PFSK-1 (cell line): ENCODE measurements around the gene SPATA3. TPM values are rescaled to one million over a fixed set of nuclear protein-coding genes. Genes with fewer than 3 reads are reported as not detected.

Experiments
- FOXP2 ChIP-seq: optimal IDR thresholded peaks from 2 replicates; pipeline ENCODE3; 2011; ENCODE audit warnings: borderline replicate concordance, control low read depth, inconsistent platforms; ENCODE audit not compliant: insufficient read depth; ENCODE audit errors: extremely low read length, extremely low read depth
- POLR2AphosphoS5 ChIP-seq: IDR thresholded peaks from 2 replicates; pipeline ENCODE4 v1.6.1; 2012; ENCODE audit warnings: low read depth, mild to moderate bottlenecking, control low read depth, low read length, moderate library complexity
- SIN3A ChIP-seq: IDR thresholded peaks from 2 replicates; pipeline ENCODE4 v1.6.1; 2012; ENCODE audit warnings: mild to moderate bottlenecking, low read length, moderate library complexity, borderline replicate concordance; ENCODE audit not compliant: insufficient read depth
- TAF1 ChIP-seq: IDR thresholded peaks from 2 replicates; pipeline ENCODE4 v1.6.1; 2012; ENCODE audit warnings: low read length, control low read depth, borderline replicate concordance; ENCODE audit not compliant: insufficient read depth
- polyA plus RNA-seq: library from polyadenylated mRNA; unstranded; fragments of >200 nt; gene quantifications from one replicate; pipeline ENCODE4 v1.2.1, GENCODE V29; 2012; ENCODE audit warnings: low read depth, missing spikeins; ENCODE audit not compliant: insufficient read length
- TF ChIP-seq, protein P1 (sequence below), 2 experiments: IDR thresholded peaks; 2 replicates each; pipeline versions ENCODE4 v1.6.1 to v1.8.0; 2011 to 2012; ENCODE audit warnings: low read depth in 2 of 2, low read length in 2 of 2, control low read depth in 1 of 2, inconsistent platforms in 1 of 2, mild to moderate bottlenecking in 1 of 2, moderate library complexity in 1 of 2; ENCODE audit not compliant: insufficient read depth in 1 of 2

Gene SPATA3
- not detected for polyA plus RNA-seq

DNA sequence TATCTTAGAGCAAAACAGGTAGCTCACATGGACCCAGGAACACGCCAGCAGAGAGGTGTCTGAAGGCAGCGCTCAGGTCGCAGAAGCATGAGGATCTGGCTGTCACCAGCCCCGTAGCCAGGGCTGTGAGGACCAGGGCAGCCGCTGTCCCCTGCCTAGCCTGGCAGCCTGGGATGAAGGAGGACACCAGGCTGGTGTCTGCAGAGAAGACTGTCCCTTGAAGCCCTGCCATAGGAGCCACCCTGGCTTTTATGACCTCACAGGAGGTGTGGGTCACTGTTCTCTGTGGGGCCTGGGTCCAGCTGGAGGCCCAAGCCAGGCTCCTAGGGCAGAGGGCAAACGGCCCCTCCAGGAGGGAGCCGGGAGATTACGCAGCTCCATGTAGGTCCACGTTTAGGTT lies at the start of gene SPATA3:
TSS of gene SPATA3 (plus strand) at position 301 of the 400 bp plus-strand sequence. CDS start 113 bp downstream, outside the sequence.
- TF ChIP-seq FOXP2 (no peak), POLR2AphosphoS5 (no peak), TAF1 (no peak), SIN3A (no peak)
- TF ChIP-seq, protein P1, sequence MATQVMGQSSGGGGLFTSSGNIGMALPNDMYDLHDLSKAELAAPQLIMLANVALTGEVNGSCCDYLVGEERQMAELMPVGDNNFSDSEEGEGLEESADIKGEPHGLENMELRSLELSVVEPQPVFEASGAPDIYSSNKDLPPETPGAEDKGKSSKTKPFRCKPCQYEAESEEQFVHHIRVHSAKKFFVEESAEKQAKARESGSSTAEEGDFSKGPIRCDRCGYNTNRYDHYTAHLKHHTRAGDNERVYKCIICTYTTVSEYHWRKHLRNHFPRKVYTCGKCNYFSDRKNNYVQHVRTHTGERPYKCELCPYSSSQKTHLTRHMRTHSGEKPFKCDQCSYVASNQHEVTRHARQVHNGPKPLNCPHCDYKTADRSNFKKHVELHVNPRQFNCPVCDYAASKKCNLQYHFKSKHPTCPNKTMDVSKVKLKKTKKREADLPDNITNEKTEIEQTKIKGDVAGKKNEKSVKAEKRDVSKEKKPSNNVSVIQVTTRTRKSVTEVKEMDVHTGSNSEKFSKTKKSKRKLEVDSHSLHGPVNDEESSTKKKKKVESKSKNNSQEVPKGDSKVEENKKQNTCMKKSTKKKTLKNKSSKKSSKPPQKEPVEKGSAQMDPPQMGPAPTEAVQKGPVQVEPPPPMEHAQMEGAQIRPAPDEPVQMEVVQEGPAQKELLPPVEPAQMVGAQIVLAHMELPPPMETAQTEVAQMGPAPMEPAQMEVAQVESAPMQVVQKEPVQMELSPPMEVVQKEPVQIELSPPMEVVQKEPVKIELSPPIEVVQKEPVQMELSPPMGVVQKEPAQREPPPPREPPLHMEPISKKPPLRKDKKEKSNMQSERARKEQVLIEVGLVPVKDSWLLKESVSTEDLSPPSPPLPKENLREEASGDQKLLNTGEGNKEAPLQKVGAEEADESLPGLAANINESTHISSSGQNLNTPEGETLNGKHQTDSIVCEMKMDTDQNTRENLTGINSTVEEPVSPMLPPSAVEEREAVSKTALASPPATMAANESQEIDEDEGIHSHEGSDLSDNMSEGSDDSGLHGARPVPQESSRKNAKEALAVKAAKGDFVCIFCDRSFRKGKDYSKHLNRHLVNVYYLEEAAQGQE (IDR thresholded peaks at IDR 0.05; ENCODE audit: insufficient read depth in 1 of 2, low read depth in 2 of 2, low read length in 2 of 2): no peak

DNA sequence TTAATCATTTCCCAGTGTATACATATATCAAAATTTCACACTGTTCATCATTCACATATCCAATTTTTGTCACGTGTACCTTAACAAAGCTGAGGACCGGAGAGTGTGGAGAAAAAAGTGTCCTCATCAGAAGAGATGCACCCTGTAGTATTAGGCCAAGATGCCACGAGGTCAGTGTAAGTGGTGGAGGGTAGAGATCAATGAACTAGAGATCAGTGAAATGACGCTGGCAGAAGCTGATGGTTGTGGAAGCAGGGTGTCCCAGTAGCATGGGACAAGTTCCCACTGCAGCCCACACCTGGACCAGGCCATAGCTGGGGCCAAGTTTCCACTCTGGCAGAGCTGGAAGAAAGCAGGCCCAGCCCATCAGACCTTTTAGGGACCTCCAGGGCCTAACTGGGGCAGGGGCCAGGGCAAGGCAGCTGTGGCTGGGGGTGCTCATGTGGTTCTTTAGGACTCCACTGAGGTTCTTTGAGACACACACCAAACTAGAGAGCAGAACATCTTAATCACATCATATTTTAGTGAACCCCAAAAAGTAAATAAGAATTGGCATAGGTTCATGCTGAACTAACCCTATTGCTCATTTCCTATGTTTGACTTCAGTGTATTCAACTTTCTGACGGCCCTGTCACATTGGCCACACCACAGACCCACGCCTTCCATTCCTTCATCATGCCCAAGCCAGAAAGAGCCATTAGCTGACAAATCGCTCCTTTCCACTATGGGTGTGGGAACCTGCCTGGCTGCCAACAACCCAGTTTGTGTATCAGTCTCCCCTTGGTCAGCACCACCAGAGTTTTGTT lies 49.3 kb upstream of the SPATA3 start:
- TF ChIP-seq, protein P1 (IDR thresholded peaks at IDR 0.05; ENCODE audit: insufficient read depth in 1 of 2, low read depth in 2 of 2, low read length in 2 of 2): no peak
- TF ChIP-seq FOXP2: no peak
- no peak for TF ChIP-seq POLR2AphosphoS5
- no peak for TF ChIP-seq SIN3A
- TF ChIP-seq TAF1: no peak

GRCh38 chr2:230947235-230947576 lies 48.7 kb upstream of the SPATA3 start:
- no peak for TF ChIP-seq POLR2AphosphoS5
- TF ChIP-seq TAF1: no peak
- TF ChIP-seq, protein P1 (IDR thresholded peaks at IDR 0.05; ENCODE audit: insufficient read depth in 1 of 2, low read depth in 2 of 2, low read length in 2 of 2): no peak
- TF ChIP-seq SIN3A: no peak
- no peak for TF ChIP-seq FOXP2

- no peak for TF ChIP-seq FOXP2
- no peak for TF ChIP-seq SIN3A
- no peak for TF ChIP-seq POLR2AphosphoS5
- TF ChIP-seq, protein P1 (IDR thresholded peaks at IDR 0.05; ENCODE audit: insufficient read depth in 1 of 2, low read depth in 2 of 2, low read length in 2 of 2): no peak
- no peak for TF ChIP-seq TAF1
Observed at GRCh38 chr2:230947908-230948365, 48.0 kb upstream of the SPATA3 start.
